Measurements from ENCODE around the gene ACP2.
A peak's percentile ranks its signal among the peaks of the same experiment; 100 is the strongest.

The ACP2 gene

GRCh38 chr11:47269002-47269828 lies 20.6 kb upstream of the ACP2 start:
- DNase-seq (ENCODE audit: low read depth), result no peak
- peak overlapping the region; percentile 76 for H3K4me3 ChIP-seq (ENCODE audit: low read length)
- TF ChIP-seq CTCF (conservative IDR thresholded peaks at IDR 0.05; ENCODE audit: low read depth, low read length), result no peak

GRCh38 chr11:47268448-47269001 lies 19.9 kb upstream of the ACP2 start:
- TF ChIP-seq CTCF (conservative IDR thresholded peaks at IDR 0.05; ENCODE audit: low read depth, low read length), result no peak
- H3K4me3 ChIP-seq (ENCODE audit: low read length), result peak overlapping the region; percentile 12
- no peak for DNase-seq (ENCODE audit: low read depth)

GRCh38 chr11:47267876-47268275 lies 19.3 kb upstream of the ACP2 start:
- TF ChIP-seq CTCF (conservative IDR thresholded peaks at IDR 0.05; ENCODE audit: low read depth, low read length), result no peak
- no peak overlapping the region for H3K4me3 ChIP-seq (ENCODE audit: low read length)
- DNase-seq (ENCODE audit: low read depth), result no peak

GRCh38 chr11:47264521-47264920 lies 15.9 kb upstream of the ACP2 start:
- TF ChIP-seq CTCF (conservative IDR thresholded peaks at IDR 0.05; ENCODE audit: low read depth, low read length), result no peak
- DNase-seq (ENCODE audit: low read depth), result no peak
- H3K4me3 ChIP-seq (ENCODE audit: low read length), result no peak overlapping the region

- DNase-seq (ENCODE audit: low read depth), result no peak
- no peak for TF ChIP-seq CTCF (conservative IDR thresholded peaks at IDR 0.05; ENCODE audit: low read depth, low read length)
- H3K4me3 ChIP-seq (ENCODE audit: low read length), result no peak overlapping the region
Observed at GRCh38 chr11:47264119-47264518, 15.5 kb upstream of the ACP2 start.

- no peak overlapping the region for H3K4me3 ChIP-seq (ENCODE audit: low read length)
- no peak for DNase-seq (ENCODE audit: low read depth)
- TF ChIP-seq CTCF (conservative IDR thresholded peaks at IDR 0.05; ENCODE audit: low read depth, low read length), result no peak
Observed at GRCh38 chr11:47261291-47261800, 12.7 kb upstream of the ACP2 start.

- DNase-seq (ENCODE audit: low read depth), result no peak
- TF ChIP-seq CTCF (conservative IDR thresholded peaks at IDR 0.05; ENCODE audit: low read depth, low read length), result no peak
- no peak overlapping the region for H3K4me3 ChIP-seq (ENCODE audit: low read length)
Observed at GRCh38 chr11:47260366-47260765, 11.8 kb upstream of the ACP2 start.

Measured in retinal pigment epithelial cell (primary cell).